Measurements from ENCODE around the gene CEP97. TPM values are rescaled to one million over a fixed set of nuclear protein-coding genes. Genes with fewer than 3 reads are reported as not detected.

The CEP97 gene
- total and polyA plus RNA-seq, 3 donors from 2014 or later, result 19.3 to 26.5 (median 22.1) TPM

- Histone ChIP-seq H3K27me3 (no peaks in the 10 kb centered on the region), H3K4me3 (no peak overlapping the region), H3K4me1 (no peaks in the 10 kb centered on the region), H3K36me3 (ENCODE audit: low read depth, missing control alignments) (no peaks in the 10 kb centered on the region), H3K9me3 (no peaks in the 10 kb centered on the region), H3K27ac (no peak overlapping the region)
- intact Hi-C loops (cut with DNase I; ENCODE audit: low total_unique reads), result no loop called here
- DNase-seq, result no peak
- WGBS, 2 donors, result 96% methylated on average over 1 of the region's 1 CpG
- no peak for TF ChIP-seq CTCF (IDR thresholded peaks at IDR 0.05)
- no peak for TF ChIP-seq POLR2A (IDR thresholded peaks at IDR 0.05)
Observed at GRCh38 chr3:101806491-101806890, 82.1 kb downstream of the CEP97 start.

GRCh38 chr3:101807888-101808287, 83.5 kb downstream of the CEP97 start:
- Histone ChIP-seq H3K9me3 (no peaks in the 10 kb centered on the region), H3K36me3 (ENCODE audit: low read depth, missing control alignments) (no peaks in the 10 kb centered on the region), H3K4me1 (no peaks in the 10 kb centered on the region), H3K27ac (no peak overlapping the region), H3K27me3 (no peaks in the 10 kb centered on the region), H3K4me3 (no peak overlapping the region)
- TF ChIP-seq POLR2A (IDR thresholded peaks at IDR 0.05), result no peak
- TF ChIP-seq CTCF (IDR thresholded peaks at IDR 0.05), result no peak
- 90 to 92% methylated on average over 2 of the region's 2 CpGs for WGBS, 2 donors
- no peak for DNase-seq
- intact Hi-C loops (cut with DNase I; ENCODE audit: low total_unique reads), result no loop called here

GRCh38 chr3:101809178-101810021, 85.0 kb downstream of the CEP97 start:
- peak; percentile 18 for DNase-seq
- Histone ChIP-seq H3K36me3 (ENCODE audit: low read depth, missing control alignments) (no peaks in the 10 kb centered on the region), H3K9me3 (no peaks in the 10 kb centered on the region), H3K27ac (no peak overlapping the region), H3K4me1 (no peaks in the 10 kb centered on the region), H3K27me3 (no peaks in the 10 kb centered on the region), H3K4me3 (no peak overlapping the region)
- intact Hi-C loops (cut with DNase I; ENCODE audit: low total_unique reads), result loop anchor here (10.0 kb wide), 1 partner anchor 415 kb away; no protein-coding TSS in a partner anchor
- TF ChIP-seq CTCF (IDR thresholded peaks at IDR 0.05), result peak; percentile 20 to 50 (median 42)
- TF ChIP-seq POLR2A (IDR thresholded peaks at IDR 0.05), result no peak

GRCh38 chr3:101810022-101810418, 85.6 kb downstream of the CEP97 start:
- Histone ChIP-seq H3K4me3 (no peak overlapping the region), H3K36me3 (ENCODE audit: low read depth, missing control alignments) (no peaks in the 10 kb centered on the region), H3K4me1 (no peaks in the 10 kb centered on the region), H3K27me3 (no peaks in the 10 kb centered on the region), H3K9me3 (no peaks in the 10 kb centered on the region), H3K27ac (no peak overlapping the region)
- intact Hi-C loops (cut with DNase I; ENCODE audit: low total_unique reads), result loop anchor here (10.0 kb wide), 1 partner anchor 415 kb away; no protein-coding TSS in a partner anchor
- no peak for DNase-seq
- TF ChIP-seq CTCF (IDR thresholded peaks at IDR 0.05), result no peak

GRCh38 chr3:101811875-101812274, 87.5 kb downstream of the CEP97 start:
- TF ChIP-seq POLR2A (IDR thresholded peaks at IDR 0.05), result no peak
- TF ChIP-seq CTCF (IDR thresholded peaks at IDR 0.05), result no peak
- no peak for DNase-seq
- H3K36me3 ChIP-seq (ENCODE audit: low read depth, missing control alignments), result no peaks in the 10 kb centered on the region
- 84 to 95% methylated on average over 2 of the region's 2 CpGs for WGBS, 2 donors
- no peak overlapping the region for H3K4me3 ChIP-seq
- H3K27me3 ChIP-seq, result no peaks in the 10 kb centered on the region
- intact Hi-C loops (cut with DNase I; ENCODE audit: low total_unique reads), result loop anchor here (10.0 kb wide), 1 partner anchor 413 kb away; no protein-coding TSS in a partner anchor
- no peaks in the 10 kb centered on the region for H3K9me3 ChIP-seq
- H3K27ac ChIP-seq, result no peak overlapping the region
- no peaks in the 10 kb centered on the region for H3K4me1 ChIP-seq
